ENCODE data around the gene RCAN2. TPM values are rescaled to one million over a fixed set of nuclear protein-coding genes. Genes with fewer than 3 reads are reported as not detected.

Gene RCAN2
- polyA plus RNA-seq, 1 donor from 2014 or later, result 37.4 TPM

DNA sequence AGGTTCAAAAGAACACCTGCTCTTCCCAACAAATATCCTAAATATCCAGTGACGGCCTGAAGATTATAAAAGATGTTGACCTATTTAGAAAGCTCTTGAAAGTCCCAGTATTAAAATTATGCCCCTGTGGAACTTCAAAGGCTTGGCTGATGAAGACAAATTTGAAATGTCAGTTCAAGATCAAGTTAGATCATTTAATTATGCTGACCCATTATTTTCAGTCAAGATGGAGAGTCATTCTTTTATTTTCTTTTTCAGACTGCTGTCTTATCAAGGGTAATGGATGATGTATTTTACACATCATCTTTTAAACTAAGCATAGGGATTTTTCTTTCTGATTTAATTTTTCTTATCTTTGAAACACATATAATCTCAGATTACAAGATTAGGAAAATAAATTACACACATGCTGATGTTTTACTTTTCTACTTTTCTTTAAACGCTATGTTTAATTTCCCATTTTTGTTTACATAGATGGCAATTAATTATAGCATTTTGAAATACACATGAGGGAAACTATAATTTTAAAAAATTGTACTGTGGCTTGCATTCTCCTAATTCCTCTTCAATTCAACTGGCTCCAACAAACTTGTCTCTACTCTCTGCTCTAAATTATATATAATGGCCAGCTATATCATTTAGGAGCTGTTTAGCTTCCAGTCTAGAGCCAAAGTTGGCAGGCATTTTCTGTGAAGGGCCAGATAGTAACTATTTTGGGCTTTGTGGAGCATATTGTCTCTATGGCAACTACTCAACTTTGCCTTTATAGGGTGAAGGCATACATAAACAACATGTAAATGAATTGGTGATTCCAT, 123.7 kb downstream of the RCAN2 start:
- no peak overlapping the region for H3K4me2 ChIP-seq (ENCODE audit: low read length)
- H3K9me2 ChIP-seq (ENCODE audit: insufficient read depth, low read length), result no peaks in the 10 kb centered on the region
- no peak overlapping the region for H3K27ac ChIP-seq (ENCODE audit: low read length)
- no peaks in the 10 kb centered on the region for H3K9me3 ChIP-seq (ENCODE audit: low read length)
- H3K36me3 ChIP-seq (ENCODE audit: insufficient read depth, low read length), result no peaks in the 10 kb centered on the region
- no peak overlapping the region for H2AFZ ChIP-seq (ENCODE audit: low read depth, low read length)
- H3K9ac ChIP-seq (ENCODE audit: low read length), result no peak overlapping the region
- H4K20me1 ChIP-seq (ENCODE audit: insufficient read depth), result no peaks in the 10 kb centered on the region
- H3F3A ChIP-seq (ENCODE audit: insufficient read depth, low read length, poor library complexity, severe bottlenecking), result no peaks in the 10 kb centered on the region
- no peaks in the 10 kb centered on the region for H3K27me3 ChIP-seq (ENCODE audit: insufficient read depth, low read depth, low read length)
- TF ChIP-seq SMC3 (conservative IDR thresholded peaks at IDR 0.05; ENCODE audit: poor library complexity) (no peak), MXI1 (conservative IDR thresholded peaks at IDR 0.05; ENCODE audit: poor library complexity, severe bottlenecking) (no peak), TAF1 (IDR thresholded peaks at IDR 0.05; ENCODE audit: low read depth) (no peak), EZH2 (IDR thresholded peaks at IDR 0.05; ENCODE audit: borderline replicate concordance, insufficient read depth, low read length, poor library complexity, severe bottlenecking) (no peak), EP300 (conservative IDR thresholded peaks at IDR 0.05; ENCODE audit: poor library complexity, severe bottlenecking) (no peak), POLR2AphosphoS5 (IDR thresholded peaks at IDR 0.05) (no peak), RAD21 (conservative IDR thresholded peaks at IDR 0.05) (no peak)
- TF ChIP-seq, protein P1, sequence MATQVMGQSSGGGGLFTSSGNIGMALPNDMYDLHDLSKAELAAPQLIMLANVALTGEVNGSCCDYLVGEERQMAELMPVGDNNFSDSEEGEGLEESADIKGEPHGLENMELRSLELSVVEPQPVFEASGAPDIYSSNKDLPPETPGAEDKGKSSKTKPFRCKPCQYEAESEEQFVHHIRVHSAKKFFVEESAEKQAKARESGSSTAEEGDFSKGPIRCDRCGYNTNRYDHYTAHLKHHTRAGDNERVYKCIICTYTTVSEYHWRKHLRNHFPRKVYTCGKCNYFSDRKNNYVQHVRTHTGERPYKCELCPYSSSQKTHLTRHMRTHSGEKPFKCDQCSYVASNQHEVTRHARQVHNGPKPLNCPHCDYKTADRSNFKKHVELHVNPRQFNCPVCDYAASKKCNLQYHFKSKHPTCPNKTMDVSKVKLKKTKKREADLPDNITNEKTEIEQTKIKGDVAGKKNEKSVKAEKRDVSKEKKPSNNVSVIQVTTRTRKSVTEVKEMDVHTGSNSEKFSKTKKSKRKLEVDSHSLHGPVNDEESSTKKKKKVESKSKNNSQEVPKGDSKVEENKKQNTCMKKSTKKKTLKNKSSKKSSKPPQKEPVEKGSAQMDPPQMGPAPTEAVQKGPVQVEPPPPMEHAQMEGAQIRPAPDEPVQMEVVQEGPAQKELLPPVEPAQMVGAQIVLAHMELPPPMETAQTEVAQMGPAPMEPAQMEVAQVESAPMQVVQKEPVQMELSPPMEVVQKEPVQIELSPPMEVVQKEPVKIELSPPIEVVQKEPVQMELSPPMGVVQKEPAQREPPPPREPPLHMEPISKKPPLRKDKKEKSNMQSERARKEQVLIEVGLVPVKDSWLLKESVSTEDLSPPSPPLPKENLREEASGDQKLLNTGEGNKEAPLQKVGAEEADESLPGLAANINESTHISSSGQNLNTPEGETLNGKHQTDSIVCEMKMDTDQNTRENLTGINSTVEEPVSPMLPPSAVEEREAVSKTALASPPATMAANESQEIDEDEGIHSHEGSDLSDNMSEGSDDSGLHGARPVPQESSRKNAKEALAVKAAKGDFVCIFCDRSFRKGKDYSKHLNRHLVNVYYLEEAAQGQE (IDR thresholded peaks at IDR 0.05; ENCODE audit: borderline replicate concordance), result no peak
- no peak overlapping the region for H3K4me3 ChIP-seq (ENCODE audit: low read length)
- H3K79me2 ChIP-seq (replicated peaks; ENCODE audit: insufficient read depth, low read length), result no peaks in the 10 kb centered on the region

GRCh38 chr6:46366190-46366900, 124.9 kb downstream of the RCAN2 start:
- no peaks in the 10 kb centered on the region for H3K79me2 ChIP-seq (replicated peaks; ENCODE audit: insufficient read depth, low read length)
- no peak overlapping the region for H3K4me3 ChIP-seq (ENCODE audit: low read length)
- H3K9me2 ChIP-seq (ENCODE audit: insufficient read depth, low read length), result no peaks in the 10 kb centered on the region
- no peaks in the 10 kb centered on the region for H3K36me3 ChIP-seq (ENCODE audit: insufficient read depth, low read length)
- no peaks in the 10 kb centered on the region for H3K9me3 ChIP-seq (ENCODE audit: low read length)
- no peak overlapping the region for H3K4me2 ChIP-seq (ENCODE audit: low read length)
- no peak for TF ChIP-seq MXI1 (conservative IDR thresholded peaks at IDR 0.05; ENCODE audit: poor library complexity, severe bottlenecking)
- no peak for TF ChIP-seq EZH2 (IDR thresholded peaks at IDR 0.05; ENCODE audit: borderline replicate concordance, insufficient read depth, low read length, poor library complexity, severe bottlenecking)
- no peak for TF ChIP-seq TAF1 (IDR thresholded peaks at IDR 0.05; ENCODE audit: low read depth)
- no peak for TF ChIP-seq RAD21 (conservative IDR thresholded peaks at IDR 0.05)
- no peak for TF ChIP-seq SMC3 (conservative IDR thresholded peaks at IDR 0.05; ENCODE audit: poor library complexity)
- no peak for TF ChIP-seq POLR2AphosphoS5 (IDR thresholded peaks at IDR 0.05)
- TF ChIP-seq, protein P1 (IDR thresholded peaks at IDR 0.05; ENCODE audit: borderline replicate concordance), result no peak
- TF ChIP-seq, protein P2, sequence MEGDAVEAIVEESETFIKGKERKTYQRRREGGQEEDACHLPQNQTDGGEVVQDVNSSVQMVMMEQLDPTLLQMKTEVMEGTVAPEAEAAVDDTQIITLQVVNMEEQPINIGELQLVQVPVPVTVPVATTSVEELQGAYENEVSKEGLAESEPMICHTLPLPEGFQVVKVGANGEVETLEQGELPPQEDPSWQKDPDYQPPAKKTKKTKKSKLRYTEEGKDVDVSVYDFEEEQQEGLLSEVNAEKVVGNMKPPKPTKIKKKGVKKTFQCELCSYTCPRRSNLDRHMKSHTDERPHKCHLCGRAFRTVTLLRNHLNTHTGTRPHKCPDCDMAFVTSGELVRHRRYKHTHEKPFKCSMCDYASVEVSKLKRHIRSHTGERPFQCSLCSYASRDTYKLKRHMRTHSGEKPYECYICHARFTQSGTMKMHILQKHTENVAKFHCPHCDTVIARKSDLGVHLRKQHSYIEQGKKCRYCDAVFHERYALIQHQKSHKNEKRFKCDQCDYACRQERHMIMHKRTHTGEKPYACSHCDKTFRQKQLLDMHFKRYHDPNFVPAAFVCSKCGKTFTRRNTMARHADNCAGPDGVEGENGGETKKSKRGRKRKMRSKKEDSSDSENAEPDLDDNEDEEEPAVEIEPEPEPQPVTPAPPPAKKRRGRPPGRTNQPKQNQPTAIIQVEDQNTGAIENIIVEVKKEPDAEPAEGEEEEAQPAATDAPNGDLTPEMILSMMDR (IDR thresholded peaks at IDR 0.05; ENCODE audit: poor library complexity, severe bottlenecking), result no peak
- H2AFZ ChIP-seq (ENCODE audit: low read depth, low read length), result no peak overlapping the region
- no peaks in the 10 kb centered on the region for H4K20me1 ChIP-seq (ENCODE audit: insufficient read depth)
- no peak overlapping the region for H3K9ac ChIP-seq (ENCODE audit: low read length)
- H3F3A ChIP-seq (ENCODE audit: insufficient read depth, low read length, poor library complexity, severe bottlenecking), result no peaks in the 10 kb centered on the region
- no peaks in the 10 kb centered on the region for H3K27me3 ChIP-seq (ENCODE audit: insufficient read depth, low read depth, low read length)
- no peak overlapping the region for H3K27ac ChIP-seq (ENCODE audit: low read length)
